HAP-1 (cell line): ENCODE data around the gene NFATC1.

Source experiments
- DNase-seq, 2 experiments: peaks; one replicate each; pipeline ENCODE4 v3.0.0-alpha.2; 2016 to 2020; ENCODE audit warnings: low spot score in 2 of 2
- H3K27me3 ChIP-seq: fragments of 250-450 bp; sonication (Bioruptor Pico); 2 replicates; pipeline ENCODE4 v1.5.1; 2020; ENCODE audit warnings: low read depth, mild to moderate bottlenecking, moderate library complexity
- H3K36me3 ChIP-seq: fragments of 250-450 bp; sonication (Bioruptor Pico); replicated peaks from 2 replicates; pipeline ENCODE4 v1.5.1; 2020; ENCODE audit warnings: mild to moderate bottlenecking
- H3K4me1 ChIP-seq: fragments of 250-450 bp; sonication (Bioruptor Pico); 2 replicates; pipeline ENCODE4 v1.5.1; 2020; ENCODE audit warnings: mild to moderate bottlenecking
- H3K4me3 ChIP-seq: fragments of 250-450 bp; sonication (Bioruptor Pico); 2 replicates; pipeline ENCODE4 v1.5.1; 2020; ENCODE audit warnings: mild to moderate bottlenecking, moderate library complexity
- H3K9me3 ChIP-seq: fragments of 250-450 bp; sonication (Bioruptor Pico); 2 replicates; pipeline ENCODE4 v1.5.1; 2020; ENCODE audit warnings: mild to moderate bottlenecking, moderate library complexity
- in situ Hi-C: fragments of 300-500 bp; cut with MboI; formaldehyde crosslinking; loops from 3 replicates; pipeline ENCODE4 v1.14.3; 2020; ENCODE audit warnings: low sequenced_read_pairs, inconsistent platforms, mixed read lengths

The NFATC1 gene

GRCh38 chr18:79457652-79458051 lies 61.9 kb downstream of the NFATC1 start:
- H3K4me1 ChIP-seq = no peaks in the 10 kb centered on the region
- peaks cover 5% of the 10 kb centered on the region; the same call in 1 of the 2 replicates for H3K36me3 ChIP-seq
- DNase-seq = no peak
- no peaks in the 10 kb centered on the region for H3K27me3 ChIP-seq
- no peaks in the 10 kb centered on the region for H3K9me3 ChIP-seq
- in situ Hi-C loops = no loop called here
- no peak overlapping the region for H3K4me3 ChIP-seq

DNA sequence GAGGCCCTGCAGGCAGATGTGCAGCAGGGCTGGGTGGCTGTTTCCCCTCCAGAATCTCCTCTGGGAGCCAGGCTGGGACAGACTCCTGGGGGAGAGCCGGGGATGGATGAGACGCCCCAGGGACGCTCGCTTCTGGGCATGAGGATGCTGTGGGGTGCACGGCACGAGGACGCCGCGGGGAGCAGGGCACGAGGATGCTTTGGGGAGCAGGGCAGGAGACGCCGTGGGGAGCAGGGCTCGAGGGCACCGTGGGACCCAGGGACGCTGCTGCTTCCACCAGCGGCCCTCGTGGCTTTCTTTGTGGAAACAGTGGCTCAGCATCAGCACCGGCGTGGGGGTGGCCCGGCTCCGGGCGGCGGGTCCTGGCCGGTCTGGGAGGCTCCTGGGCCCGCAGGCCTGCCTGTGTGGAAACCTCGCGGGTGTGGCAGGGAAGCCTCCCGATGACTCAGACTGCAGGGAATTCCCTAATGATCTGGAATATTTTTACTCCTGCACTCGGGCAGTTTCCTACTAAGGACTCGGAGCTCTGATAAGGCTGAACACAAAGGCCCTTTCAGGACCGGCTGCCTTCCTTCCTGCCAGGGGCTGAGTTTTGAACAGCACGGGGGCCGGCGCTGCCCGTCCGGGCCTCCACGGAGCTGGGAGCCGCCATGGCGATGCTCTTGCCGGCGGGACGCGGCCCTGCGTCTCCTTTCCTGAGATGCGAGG lies 62.6 kb downstream of the NFATC1 start:
- no peaks in the 10 kb centered on the region for H3K4me1 ChIP-seq
- H3K27me3 ChIP-seq = no peaks in the 10 kb centered on the region
- H3K9me3 ChIP-seq = no peaks in the 10 kb centered on the region
- peaks cover 5% of the 10 kb centered on the region; the same call in 1 of the 2 replicates for H3K36me3 ChIP-seq
- no peak for DNase-seq
- H3K4me3 ChIP-seq = no peak overlapping the region
- in situ Hi-C loops = no loop called here

GRCh38 chr18:79458917-79459803 lies 63.4 kb downstream of the NFATC1 start:
- Histone ChIP-seq H3K27me3 (no peaks in the 10 kb centered on the region), H3K36me3 (no peaks in the 10 kb centered on the region), H3K4me3 (no peak overlapping the region), H3K9me3 (no peaks in the 10 kb centered on the region), H3K4me1 (no peaks in the 10 kb centered on the region)
- in situ Hi-C loops = no loop called here
- DNase-seq = no peak

DNA sequence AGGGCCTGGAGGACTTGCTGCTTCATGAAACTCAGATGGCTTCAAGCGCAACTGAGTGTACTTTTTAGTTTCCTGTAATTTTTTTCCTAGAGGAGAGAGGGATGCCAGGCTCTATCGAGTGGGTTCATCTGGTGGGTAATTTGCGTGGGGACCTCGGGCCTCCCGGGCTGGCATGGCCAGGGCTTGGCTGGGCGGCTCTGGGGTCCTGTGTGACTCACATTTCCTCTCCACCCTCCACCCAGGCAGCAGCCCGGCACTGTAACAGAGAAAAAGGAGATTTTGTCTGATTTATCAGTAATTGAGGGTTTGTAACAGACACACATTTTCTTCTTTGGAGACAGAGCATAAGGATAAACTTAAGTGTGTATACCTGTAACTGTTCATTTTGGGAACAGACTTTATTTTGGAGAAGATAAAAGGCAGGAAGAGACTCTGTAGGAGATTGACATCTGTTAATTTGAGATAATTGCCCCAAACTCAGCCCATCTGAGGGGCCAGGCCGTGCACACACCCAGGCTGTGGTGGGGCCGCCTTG lies 64.3 kb downstream of the NFATC1 start:
- Histone ChIP-seq H3K4me3 (no peak overlapping the region), H3K4me1 (no peaks in the 10 kb centered on the region), H3K9me3 (no peaks in the 10 kb centered on the region), H3K27me3 (no peaks in the 10 kb centered on the region), H3K36me3 (no peaks in the 10 kb centered on the region)
- in situ Hi-C loops = no loop called here
- DNase-seq = no peak

DNA sequence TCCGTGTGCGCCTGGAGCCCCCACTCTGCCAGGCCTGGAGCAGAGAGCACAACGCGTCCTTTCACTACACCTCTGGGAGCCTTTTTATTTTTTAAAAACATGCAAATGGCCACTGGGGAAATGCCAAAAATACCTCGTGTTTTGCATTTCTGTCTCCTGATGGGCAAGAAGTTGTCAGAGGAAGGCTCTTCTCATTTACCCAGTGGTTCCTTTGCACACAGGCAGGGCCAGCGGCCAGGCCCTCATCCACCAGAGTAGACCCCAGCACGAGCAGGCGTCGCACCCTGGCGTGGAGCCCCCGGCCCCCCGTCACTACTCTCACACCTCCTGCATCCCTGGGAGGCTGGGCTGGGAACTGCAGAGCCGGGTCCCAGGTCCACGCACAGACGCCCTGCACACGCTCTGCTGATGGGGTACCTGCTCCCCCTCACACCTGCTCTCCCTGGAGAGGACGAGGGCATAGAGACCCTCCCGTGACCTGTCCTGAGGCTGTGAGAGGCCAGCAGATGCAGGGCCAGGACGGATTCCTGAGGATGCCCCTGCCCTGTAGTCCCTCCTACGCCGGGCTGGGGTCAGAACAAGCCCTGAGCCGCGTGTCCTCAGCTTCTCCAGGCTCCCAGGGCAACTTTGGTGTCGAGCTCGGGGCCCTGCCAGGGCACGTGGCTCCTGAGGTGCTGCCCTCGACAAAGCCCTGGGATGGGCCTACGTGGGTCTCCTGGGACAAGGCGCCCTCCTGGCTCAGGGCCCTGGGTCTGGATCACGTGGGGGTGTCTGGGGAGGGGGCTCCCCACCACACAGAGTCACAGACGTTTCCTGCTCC lies 65.0 kb downstream of the NFATC1 start:
- in situ Hi-C loops = no loop called here
- Histone ChIP-seq H3K4me3 (no peak overlapping the region), H3K9me3 (no peaks in the 10 kb centered on the region), H3K27me3 (no peaks in the 10 kb centered on the region), H3K36me3 (no peaks in the 10 kb centered on the region), H3K4me1 (no peaks in the 10 kb centered on the region)
- DNase-seq = no peak

GRCh38 chr18:79461627-79462026 lies 65.9 kb downstream of the NFATC1 start:
- H3K4me1 ChIP-seq = no peaks in the 10 kb centered on the region
- H3K36me3 ChIP-seq = no peaks in the 10 kb centered on the region
- DNase-seq = no peak
- H3K4me3 ChIP-seq = no peak overlapping the region
- in situ Hi-C loops = no loop called here
- no peaks in the 10 kb centered on the region for H3K27me3 ChIP-seq
- no peaks in the 10 kb centered on the region for H3K9me3 ChIP-seq

DNA sequence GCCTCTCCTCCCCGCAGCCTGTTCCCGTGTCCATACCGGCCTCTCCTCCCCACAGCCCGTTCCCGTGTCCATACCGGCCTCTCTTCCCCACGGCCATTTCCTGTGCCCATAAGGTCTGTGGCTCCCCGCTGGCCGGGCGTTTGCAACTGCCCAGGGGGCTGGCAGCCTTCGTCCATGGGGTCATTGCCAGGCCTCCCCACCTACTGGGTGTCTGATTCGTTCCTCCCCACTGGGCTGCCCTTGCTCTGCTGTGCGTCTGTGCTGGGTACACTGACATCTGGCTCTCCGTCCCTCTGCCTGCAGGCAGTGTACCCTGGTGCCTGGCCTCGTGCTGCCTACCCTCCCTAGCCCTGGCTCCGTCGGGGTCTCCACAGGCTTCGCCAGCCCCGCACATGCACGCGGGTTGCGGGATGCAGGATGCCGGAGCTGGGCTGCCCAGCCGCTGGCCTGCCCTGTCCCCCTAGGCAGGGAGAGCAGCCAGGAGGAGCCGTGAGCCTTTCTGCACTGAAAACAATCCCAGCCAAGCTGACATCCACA lies 67.8 kb downstream of the NFATC1 start:
- no peaks in the 10 kb centered on the region for H3K4me1 ChIP-seq
- 0 out of 2 replicates have a peak, but pooled peaks cover 3% of the 10 kb centered on the region for H3K36me3 ChIP-seq
- H3K27me3 ChIP-seq = no peaks in the 10 kb centered on the region
- no peak for DNase-seq
- in situ Hi-C loops = no loop called here
- H3K4me3 ChIP-seq = no peak overlapping the region
- H3K9me3 ChIP-seq = no peaks in the 10 kb centered on the region

GRCh38 chr18:79465392-79465991 lies 69.8 kb downstream of the NFATC1 start:
- Histone ChIP-seq H3K36me3 (peaks cover 3% of the 10 kb centered on the region; the same call in 1 of the 2 replicates), H3K4me3 (no peak overlapping the region), H3K4me1 (no peaks in the 10 kb centered on the region), H3K27me3 (no peaks in the 10 kb centered on the region), H3K9me3 (no peaks in the 10 kb centered on the region)
- no peak for DNase-seq
- in situ Hi-C loops = no loop called here

- peaks cover 3% of the 10 kb centered on the region; the same call in 1 of the 2 replicates for H3K36me3 ChIP-seq
- H3K4me1 ChIP-seq = no peaks in the 10 kb centered on the region
- DNase-seq = no peak
- no peaks in the 10 kb centered on the region for H3K9me3 ChIP-seq
- no peaks in the 10 kb centered on the region for H3K27me3 ChIP-seq
- no peak overlapping the region for H3K4me3 ChIP-seq
- in situ Hi-C loops = no loop called here
Measured at GRCh38 chr18:79466591-79466990, 70.9 kb downstream of the NFATC1 start.

DNA sequence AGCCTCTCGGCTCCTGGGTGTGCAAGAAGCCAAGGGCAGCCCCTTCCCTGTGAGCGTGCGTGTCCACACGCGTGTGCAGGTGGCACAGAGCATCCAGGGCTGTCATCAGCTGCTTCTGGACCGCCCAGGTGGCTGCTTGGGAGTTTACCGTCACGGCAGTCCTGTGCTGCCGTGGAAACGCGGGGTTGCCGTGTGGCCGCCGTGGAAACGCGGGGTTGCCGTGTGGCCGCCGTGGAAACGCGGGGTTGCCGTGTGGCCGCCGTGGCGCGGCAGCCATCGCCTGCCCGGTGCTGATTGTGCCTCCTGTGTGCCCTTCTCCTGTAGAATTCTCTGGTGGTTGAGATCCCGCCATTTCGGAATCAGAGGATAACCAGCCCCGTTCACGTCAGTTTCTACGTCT lies 71.4 kb downstream of the NFATC1 start:
- in situ Hi-C loops = no loop called here
- Histone ChIP-seq H3K36me3 (peaks cover 3% of the 10 kb centered on the region; the same call in 1 of the 2 replicates), H3K27me3 (no peaks in the 10 kb centered on the region), H3K9me3 (no peaks in the 10 kb centered on the region), H3K4me1 (no peaks in the 10 kb centered on the region), H3K4me3 (no peak overlapping the region)
- DNase-seq = no peak

DNA sequence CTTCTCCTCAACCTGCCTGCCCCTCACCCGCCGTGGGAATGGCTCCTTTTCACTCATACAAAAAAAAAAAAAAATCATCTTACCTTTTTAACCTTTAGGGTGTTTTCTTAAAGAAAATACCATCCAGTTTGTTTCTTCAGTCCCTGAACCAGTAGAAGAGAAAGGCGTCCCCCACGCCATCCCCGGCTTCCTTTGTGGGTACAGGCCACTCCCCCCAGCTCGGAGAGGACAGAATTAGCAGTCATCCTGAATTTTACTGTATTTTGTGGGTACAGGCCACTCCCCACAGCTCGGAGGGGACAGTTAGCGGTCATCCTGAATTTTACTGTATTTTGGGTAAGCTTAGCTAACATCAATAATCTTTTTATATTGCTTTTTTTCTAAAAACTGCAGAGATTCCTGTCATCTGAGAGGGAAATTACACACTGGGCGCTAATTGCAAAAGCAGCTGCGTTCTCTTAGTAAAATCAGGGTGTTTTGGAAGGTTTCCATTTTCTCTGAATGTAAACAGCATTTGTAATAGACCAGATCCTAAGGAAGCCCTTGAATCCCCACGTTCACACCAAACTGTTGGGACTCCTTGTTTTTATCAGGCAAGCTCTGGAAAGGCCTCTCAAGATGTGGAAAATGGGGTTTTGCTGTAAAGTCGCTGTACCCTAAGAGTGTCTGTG lies 72.5 kb downstream of the NFATC1 start:
- H3K27me3 ChIP-seq = no peaks in the 10 kb centered on the region
- no peak overlapping the region for H3K4me3 ChIP-seq
- in situ Hi-C loops = no loop called here
- no peaks in the 10 kb centered on the region for H3K4me1 ChIP-seq
- no peak for DNase-seq
- peaks cover 3% of the 10 kb centered on the region; the same call in 1 of the 2 replicates for H3K36me3 ChIP-seq
- no peaks in the 10 kb centered on the region for H3K9me3 ChIP-seq

GRCh38 chr18:79469309-79469708 lies 73.6 kb downstream of the NFATC1 start:
- in situ Hi-C loops = no loop called here
- Histone ChIP-seq H3K9me3 (no peaks in the 10 kb centered on the region), H3K36me3 (peaks cover 3% of the 10 kb centered on the region; the same call in 1 of the 2 replicates), H3K4me3 (no peak overlapping the region), H3K4me1 (no peaks in the 10 kb centered on the region), H3K27me3 (no peaks in the 10 kb centered on the region)
- no peak for DNase-seq
